ENCODE measurements around the gene SCLT1. TPM values are rescaled to one million over a fixed set of nuclear protein-coding genes. Genes with fewer than 3 reads are reported as not detected.

Gene SCLT1
- 7.4 and 8.1 TPM in 2 replicates for total RNA-seq

DNA sequence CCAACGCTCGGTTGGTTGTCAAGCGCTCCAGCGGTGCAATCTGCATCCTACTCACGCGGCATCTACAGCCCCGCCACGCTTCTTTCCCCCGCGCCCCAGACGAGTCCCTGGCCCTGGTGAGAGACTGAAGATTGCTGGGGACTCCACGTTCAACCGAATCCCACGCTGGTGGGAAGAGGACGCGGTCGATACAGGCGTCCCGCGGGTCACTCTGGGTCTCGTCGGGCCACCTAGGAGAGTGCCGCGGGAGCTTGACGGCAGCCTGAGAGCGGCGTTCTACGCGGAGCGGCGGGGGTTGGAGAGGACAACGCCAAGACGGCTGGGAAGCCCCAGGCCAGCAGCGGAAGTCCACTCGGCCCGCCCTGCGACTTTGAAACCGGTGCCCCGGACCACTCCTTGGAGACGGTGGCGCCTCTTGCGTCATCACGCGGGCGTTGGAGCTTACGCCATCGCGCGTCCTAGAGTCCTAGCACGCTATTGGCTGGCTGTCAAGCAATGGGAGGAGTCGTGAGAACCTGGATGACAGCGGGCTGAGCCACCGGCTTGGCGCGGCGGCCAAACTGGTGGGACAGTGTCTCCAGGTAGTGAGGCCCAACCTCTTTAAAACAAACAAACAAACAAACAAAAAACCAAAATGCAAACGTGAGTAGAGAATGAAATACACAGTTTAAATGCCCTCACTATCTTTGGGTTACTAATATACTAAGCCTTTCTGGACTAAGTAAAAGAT, at the start of gene SCLT1:
Gene SCLT1 (minus strand): TSS at position 349 of the 730 bp plus-strand sequence. CDS start 436 bp downstream, outside the sequence.

DNA sequence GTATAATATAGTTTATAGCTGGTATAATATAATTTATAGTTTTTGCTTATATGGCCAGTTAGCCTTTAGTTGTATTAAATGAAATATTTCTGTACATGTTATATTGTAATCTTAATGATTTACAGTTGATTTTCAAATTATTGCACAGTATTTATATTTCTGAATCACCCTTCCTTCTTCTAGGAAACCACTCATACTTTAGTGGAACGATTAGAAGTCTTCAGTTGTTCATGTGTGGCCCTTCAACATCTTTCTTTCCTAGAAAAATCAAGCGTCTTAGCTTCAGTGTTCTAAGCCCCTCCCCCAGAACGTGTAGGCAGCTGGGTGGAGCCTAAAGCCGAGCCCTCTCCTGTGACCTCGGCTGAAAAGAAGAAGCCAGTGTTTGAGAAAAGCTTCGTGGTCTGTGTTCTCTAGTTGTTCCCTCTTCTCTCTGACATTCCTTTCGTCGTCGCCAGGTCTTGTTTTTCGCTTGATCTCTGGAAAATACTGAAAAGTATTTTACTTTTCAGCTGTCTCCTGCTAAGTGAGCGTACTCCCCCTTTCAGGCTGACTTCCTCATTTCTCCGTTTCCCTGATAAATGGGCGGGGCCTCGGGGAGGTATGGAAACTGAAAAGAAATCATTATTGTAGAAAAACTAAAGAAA, 2.6 kb upstream of the SCLT1 start, which contains the start of gene C4orf33:
Gene C4orf33 (plus strand): TSS at position 342 of the 644 bp plus-strand sequence. CDS start 6,459 bp downstream, outside the sequence.

Other genes with a start within 250 kb of the SCLT1 start
- 3.0 and 3.4 TPM in 2 replicates for gene C4orf33, start 2.6 kb upstream of the SCLT1 start, total RNA-seq